ENCODE measurements around the gene LUC7L2. TPM values are rescaled to one million over a fixed set of nuclear protein-coding genes. Genes with fewer than 3 reads are reported as not detected.

The LUC7L2 gene
- total and polyA plus RNA-seq, 4 donors = 16.2 to 38.9 (median 22.9) TPM

DNA sequence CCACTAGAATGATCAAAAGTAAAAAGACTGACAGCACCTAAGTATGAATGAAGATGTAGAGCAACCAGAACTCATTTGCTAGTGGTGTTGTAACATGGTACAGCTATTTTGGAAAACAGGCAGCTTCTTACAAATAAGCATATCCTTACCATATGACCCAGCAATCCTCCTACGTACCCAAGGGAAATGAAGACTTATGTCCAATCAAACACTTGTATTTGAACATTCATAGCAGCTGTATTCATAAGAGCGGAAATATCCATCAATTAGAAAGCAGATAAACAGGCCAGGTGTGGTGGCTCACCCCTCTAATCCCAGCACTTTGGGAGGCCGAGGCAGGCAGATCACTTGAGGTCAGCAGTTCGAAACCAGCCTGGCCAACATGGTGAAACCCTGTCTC lies 70.7 kb downstream of the LUC7L2 start (continued):
- TF ChIP-seq, protein P1, sequence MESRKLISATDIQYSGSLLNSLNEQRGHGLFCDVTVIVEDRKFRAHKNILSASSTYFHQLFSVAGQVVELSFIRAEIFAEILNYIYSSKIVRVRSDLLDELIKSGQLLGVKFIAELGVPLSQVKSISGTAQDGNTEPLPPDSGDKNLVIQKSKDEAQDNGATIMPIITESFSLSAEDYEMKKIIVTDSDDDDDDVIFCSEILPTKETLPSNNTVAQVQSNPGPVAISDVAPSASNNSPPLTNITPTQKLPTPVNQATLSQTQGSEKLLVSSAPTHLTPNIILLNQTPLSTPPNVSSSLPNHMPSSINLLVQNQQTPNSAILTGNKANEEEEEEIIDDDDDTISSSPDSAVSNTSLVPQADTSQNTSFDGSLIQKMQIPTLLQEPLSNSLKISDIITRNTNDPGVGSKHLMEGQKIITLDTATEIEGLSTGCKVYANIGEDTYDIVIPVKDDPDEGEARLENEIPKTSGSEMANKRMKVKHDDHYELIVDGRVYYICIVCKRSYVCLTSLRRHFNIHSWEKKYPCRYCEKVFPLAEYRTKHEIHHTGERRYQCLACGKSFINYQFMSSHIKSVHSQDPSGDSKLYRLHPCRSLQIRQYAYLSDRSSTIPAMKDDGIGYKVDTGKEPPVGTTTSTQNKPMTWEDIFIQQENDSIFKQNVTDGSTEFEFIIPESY (IDR thresholded peaks at IDR 0.05) = no peak
- no peak for TF ChIP-seq FOXA2 (IDR thresholded peaks at IDR 0.05)
- no peak for TF ChIP-seq JUND (IDR thresholded peaks at IDR 0.05)
- no peak for TF ChIP-seq SP1 (IDR thresholded peaks at IDR 0.05)
- TF ChIP-seq HNF4A (conservative IDR thresholded peaks at IDR 0.05) = no peak
- TF ChIP-seq FOXA1 (IDR thresholded peaks at IDR 0.05) = no peak
- no peak for TF ChIP-seq NR2F2 (IDR thresholded peaks at IDR 0.05)
- no peak for TF ChIP-seq YY1 (IDR thresholded peaks at IDR 0.05)
- TF ChIP-seq, protein P2, sequence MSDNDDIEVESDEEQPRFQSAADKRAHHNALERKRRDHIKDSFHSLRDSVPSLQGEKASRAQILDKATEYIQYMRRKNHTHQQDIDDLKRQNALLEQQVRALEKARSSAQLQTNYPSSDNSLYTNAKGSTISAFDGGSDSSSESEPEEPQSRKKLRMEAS (IDR thresholded peaks at IDR 0.05) = no peak
- no peak for TF ChIP-seq HNF4G (IDR thresholded peaks at IDR 0.05)

DNA sequence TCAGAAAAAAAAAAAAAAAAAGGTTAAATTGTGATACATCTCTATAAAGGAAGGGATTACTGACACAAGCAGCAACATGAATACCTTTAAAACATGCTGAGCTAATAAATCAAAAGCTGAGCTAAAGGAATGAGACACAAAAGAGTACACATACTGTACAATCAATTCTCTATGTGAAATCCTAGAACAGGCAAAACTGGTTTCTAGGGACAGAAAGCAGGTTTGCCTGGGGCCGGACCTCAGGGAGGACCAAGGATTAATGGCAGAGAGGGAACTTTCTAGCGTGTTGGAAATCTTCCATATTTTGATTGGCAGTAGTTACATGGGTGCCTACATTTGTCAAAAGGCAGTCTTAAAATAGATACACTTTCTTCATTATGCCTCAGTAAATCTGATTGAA lies 71.3 kb downstream of the LUC7L2 start:
- TF ChIP-seq, protein P2 (IDR thresholded peaks at IDR 0.05) = no peak
- TF ChIP-seq FOXA2 (IDR thresholded peaks at IDR 0.05) = no peak
- Histone ChIP-seq H3K27me3 (ENCODE audit: control insufficient read depth in 4 of 4, insufficient read depth in 4 of 4, low read length in 3 of 4) (no peaks in the 10 kb centered on the region), H3K36me3 (ENCODE audit: control insufficient read depth in 4 of 4, insufficient read depth in 3 of 4, low read depth in 1 of 4, low read length in 3 of 4) (peaks cover 0 to 4% (median under 1%) of the 10 kb centered on the region in 4 donors), H3K9ac (ENCODE audit: low read depth in 1 of 2, low read length in 2 of 2) (no peak overlapping the region), H3K9me3 (ENCODE audit: control insufficient read depth in 4 of 4, low read length in 3 of 4) (no peaks in the 10 kb centered on the region), H3K4me1 (ENCODE audit: control insufficient read depth in 4 of 4, insufficient read depth in 4 of 4, low read length in 3 of 4) (no peaks in the 10 kb centered on the region), H3K4me3 (ENCODE audit: low read depth in 1 of 3, low read length in 3 of 3) (no peak overlapping the region), H3K27ac (ENCODE audit: low read depth in 1 of 2, low read length in 2 of 2) (no peak overlapping the region)
- WGBS = 85% methylated on average over 2 of the region's 2 CpGs
- no peak for DNase-seq (ENCODE audit: low spot score)

DNA sequence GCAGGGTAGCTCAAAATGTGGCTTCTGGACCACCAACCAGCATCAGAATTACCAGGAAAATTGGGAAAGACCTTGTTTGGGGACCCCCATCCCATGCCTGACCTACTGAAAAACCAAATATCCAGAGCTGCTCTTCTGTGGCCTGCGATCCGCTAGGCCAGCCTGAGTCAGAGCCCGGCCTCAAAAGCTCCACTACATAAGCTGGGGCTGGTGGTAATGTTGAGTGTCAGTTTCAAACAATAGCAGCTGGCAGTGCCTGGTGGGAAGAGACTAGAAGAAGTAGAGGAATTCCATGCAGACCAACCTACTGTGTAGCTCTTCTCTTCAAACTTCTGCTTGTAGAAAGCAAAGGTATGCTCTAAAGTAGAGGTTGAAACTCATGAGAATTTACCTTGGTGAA lies 71.8 kb downstream of the LUC7L2 start:
- H3K4me3 ChIP-seq (ENCODE audit: low read depth in 1 of 3, low read length in 3 of 3) = no peak overlapping the region
- no peaks in the 10 kb centered on the region for H3K27me3 ChIP-seq (ENCODE audit: control insufficient read depth in 4 of 4, insufficient read depth in 4 of 4, low read length in 3 of 4)
- peaks cover 0 to 4% (median under 1%) of the 10 kb centered on the region in 4 donors for H3K36me3 ChIP-seq (ENCODE audit: control insufficient read depth in 4 of 4, insufficient read depth in 3 of 4, low read depth in 1 of 4, low read length in 3 of 4)
- H3K4me1 ChIP-seq (ENCODE audit: control insufficient read depth in 4 of 4, insufficient read depth in 4 of 4, low read length in 3 of 4) = no peaks in the 10 kb centered on the region
- no peak overlapping the region for H3K9ac ChIP-seq (ENCODE audit: low read depth in 1 of 2, low read length in 2 of 2)
- no peak for DNase-seq (ENCODE audit: low spot score)
- 97% methylated on average over 3 of the region's 3 CpGs for WGBS
- TF ChIP-seq, protein P3, sequence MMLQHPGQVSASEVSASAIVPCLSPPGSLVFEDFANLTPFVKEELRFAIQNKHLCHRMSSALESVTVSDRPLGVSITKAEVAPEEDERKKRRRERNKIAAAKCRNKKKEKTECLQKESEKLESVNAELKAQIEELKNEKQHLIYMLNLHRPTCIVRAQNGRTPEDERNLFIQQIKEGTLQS (IDR thresholded peaks at IDR 0.05) = no peak
- TF ChIP-seq GABPA (IDR thresholded peaks at IDR 0.05 in 1 of 2, conservative IDR thresholded peaks at IDR 0.05 in 1 of 2) = no peak
- TF ChIP-seq FOXA1 (IDR thresholded peaks at IDR 0.05) = no peak
- TF ChIP-seq, protein P2 (IDR thresholded peaks at IDR 0.05) = no peak
- no peak for TF ChIP-seq TAF1 (conservative IDR thresholded peaks at IDR 0.05)
- TF ChIP-seq RXRA (IDR thresholded peaks at IDR 0.05) = no peak
- TF ChIP-seq SP1 (IDR thresholded peaks at IDR 0.05) = no peak
- TF ChIP-seq EGR1 (IDR thresholded peaks at IDR 0.05; ENCODE audit: low read depth in 2 of 2) = no peak
- TF ChIP-seq, protein P4, sequence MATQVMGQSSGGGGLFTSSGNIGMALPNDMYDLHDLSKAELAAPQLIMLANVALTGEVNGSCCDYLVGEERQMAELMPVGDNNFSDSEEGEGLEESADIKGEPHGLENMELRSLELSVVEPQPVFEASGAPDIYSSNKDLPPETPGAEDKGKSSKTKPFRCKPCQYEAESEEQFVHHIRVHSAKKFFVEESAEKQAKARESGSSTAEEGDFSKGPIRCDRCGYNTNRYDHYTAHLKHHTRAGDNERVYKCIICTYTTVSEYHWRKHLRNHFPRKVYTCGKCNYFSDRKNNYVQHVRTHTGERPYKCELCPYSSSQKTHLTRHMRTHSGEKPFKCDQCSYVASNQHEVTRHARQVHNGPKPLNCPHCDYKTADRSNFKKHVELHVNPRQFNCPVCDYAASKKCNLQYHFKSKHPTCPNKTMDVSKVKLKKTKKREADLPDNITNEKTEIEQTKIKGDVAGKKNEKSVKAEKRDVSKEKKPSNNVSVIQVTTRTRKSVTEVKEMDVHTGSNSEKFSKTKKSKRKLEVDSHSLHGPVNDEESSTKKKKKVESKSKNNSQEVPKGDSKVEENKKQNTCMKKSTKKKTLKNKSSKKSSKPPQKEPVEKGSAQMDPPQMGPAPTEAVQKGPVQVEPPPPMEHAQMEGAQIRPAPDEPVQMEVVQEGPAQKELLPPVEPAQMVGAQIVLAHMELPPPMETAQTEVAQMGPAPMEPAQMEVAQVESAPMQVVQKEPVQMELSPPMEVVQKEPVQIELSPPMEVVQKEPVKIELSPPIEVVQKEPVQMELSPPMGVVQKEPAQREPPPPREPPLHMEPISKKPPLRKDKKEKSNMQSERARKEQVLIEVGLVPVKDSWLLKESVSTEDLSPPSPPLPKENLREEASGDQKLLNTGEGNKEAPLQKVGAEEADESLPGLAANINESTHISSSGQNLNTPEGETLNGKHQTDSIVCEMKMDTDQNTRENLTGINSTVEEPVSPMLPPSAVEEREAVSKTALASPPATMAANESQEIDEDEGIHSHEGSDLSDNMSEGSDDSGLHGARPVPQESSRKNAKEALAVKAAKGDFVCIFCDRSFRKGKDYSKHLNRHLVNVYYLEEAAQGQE (IDR thresholded peaks at IDR 0.05) = no peak
- TF ChIP-seq, protein P5, sequence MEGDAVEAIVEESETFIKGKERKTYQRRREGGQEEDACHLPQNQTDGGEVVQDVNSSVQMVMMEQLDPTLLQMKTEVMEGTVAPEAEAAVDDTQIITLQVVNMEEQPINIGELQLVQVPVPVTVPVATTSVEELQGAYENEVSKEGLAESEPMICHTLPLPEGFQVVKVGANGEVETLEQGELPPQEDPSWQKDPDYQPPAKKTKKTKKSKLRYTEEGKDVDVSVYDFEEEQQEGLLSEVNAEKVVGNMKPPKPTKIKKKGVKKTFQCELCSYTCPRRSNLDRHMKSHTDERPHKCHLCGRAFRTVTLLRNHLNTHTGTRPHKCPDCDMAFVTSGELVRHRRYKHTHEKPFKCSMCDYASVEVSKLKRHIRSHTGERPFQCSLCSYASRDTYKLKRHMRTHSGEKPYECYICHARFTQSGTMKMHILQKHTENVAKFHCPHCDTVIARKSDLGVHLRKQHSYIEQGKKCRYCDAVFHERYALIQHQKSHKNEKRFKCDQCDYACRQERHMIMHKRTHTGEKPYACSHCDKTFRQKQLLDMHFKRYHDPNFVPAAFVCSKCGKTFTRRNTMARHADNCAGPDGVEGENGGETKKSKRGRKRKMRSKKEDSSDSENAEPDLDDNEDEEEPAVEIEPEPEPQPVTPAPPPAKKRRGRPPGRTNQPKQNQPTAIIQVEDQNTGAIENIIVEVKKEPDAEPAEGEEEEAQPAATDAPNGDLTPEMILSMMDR (IDR thresholded peaks at IDR 0.05; ENCODE audit: low read depth, low read length, missing input control) = no peak
- H3K9me3 ChIP-seq (ENCODE audit: control insufficient read depth in 4 of 4, low read length in 3 of 4) = no peaks in the 10 kb centered on the region
- H3K27ac ChIP-seq (ENCODE audit: low read depth in 1 of 2, low read length in 2 of 2) = no peak overlapping the region

Data from liver (tissue), 9 donors.